Measurements from ENCODE around the gene ATMIN. TPM values are rescaled to one million over a fixed set of nuclear protein-coding genes. Genes with fewer than 3 reads are reported as not detected.

The ATMIN gene
- total RNA-seq, 1 experiment from 2014 or later: 54.5 TPM

GRCh38 chr16:80988756-80989155, 46.9 kb upstream of the ATMIN start:
- H3K4me3 Mint-ChIP-seq (ENCODE audit: unreplicated experiment): no peak overlapping the region
- no TSS peak for BruUV-seq (replicated peaks)
- intact Hi-C loops (cut with micrococcal nuclease; ENCODE audit: unreplicated experiment): no loop called here
- peaks cover 47% of the 10 kb centered on the region for H3K4me1 ChIP-seq
- TF ChIP-seq, protein P1, sequence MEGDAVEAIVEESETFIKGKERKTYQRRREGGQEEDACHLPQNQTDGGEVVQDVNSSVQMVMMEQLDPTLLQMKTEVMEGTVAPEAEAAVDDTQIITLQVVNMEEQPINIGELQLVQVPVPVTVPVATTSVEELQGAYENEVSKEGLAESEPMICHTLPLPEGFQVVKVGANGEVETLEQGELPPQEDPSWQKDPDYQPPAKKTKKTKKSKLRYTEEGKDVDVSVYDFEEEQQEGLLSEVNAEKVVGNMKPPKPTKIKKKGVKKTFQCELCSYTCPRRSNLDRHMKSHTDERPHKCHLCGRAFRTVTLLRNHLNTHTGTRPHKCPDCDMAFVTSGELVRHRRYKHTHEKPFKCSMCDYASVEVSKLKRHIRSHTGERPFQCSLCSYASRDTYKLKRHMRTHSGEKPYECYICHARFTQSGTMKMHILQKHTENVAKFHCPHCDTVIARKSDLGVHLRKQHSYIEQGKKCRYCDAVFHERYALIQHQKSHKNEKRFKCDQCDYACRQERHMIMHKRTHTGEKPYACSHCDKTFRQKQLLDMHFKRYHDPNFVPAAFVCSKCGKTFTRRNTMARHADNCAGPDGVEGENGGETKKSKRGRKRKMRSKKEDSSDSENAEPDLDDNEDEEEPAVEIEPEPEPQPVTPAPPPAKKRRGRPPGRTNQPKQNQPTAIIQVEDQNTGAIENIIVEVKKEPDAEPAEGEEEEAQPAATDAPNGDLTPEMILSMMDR (IDR thresholded peaks at IDR 0.05; ENCODE audit: insufficient read depth in 1 of 2, low read depth in 1 of 2, low read length in 1 of 2, severe bottlenecking in 1 of 2, unreplicated experiment in 1 of 2): no peak
- H3K4me1 Mint-ChIP-seq (ENCODE audit: low read depth, unreplicated experiment): peaks cover 66% of the 10 kb centered on the region
- peaks cover 24% of the 10 kb centered on the region for H3K36me3 Mint-ChIP-seq (ENCODE audit: insufficient read depth, unreplicated experiment)
- no peaks in the 10 kb centered on the region for H3K9me3 Mint-ChIP-seq (ENCODE audit: unreplicated experiment)
- H3K36me3 ChIP-seq (ENCODE audit: control insufficient read depth, insufficient read depth, low read length): 0 out of 2 replicates have a peak, but pooled peaks cover 1% of the 10 kb centered on the region
- no peaks in the 10 kb centered on the region for H3K27me3 ChIP-seq (replicated peaks; ENCODE audit: control insufficient read depth, insufficient read depth, low read length)
- no peaks in the 10 kb centered on the region for H3K9me3 ChIP-seq
- ChIA-PET CTCF (interaction anchor here (1.8 kb wide), 1 partner anchor 14 kb away, joined by 6 read pairs; no protein-coding TSS in a partner anchor), POLR2A (no interaction called here)
- H3K4me3 ChIP-seq (ENCODE audit: low read depth, low read length): no peak overlapping the region
- DNase-seq: no peak
- H3K27me3 Mint-ChIP-seq (ENCODE audit: insufficient read depth, unreplicated experiment): no peaks in the 10 kb centered on the region
- no peak overlapping the region for H3K27ac Mint-ChIP-seq (ENCODE audit: unreplicated experiment)

- intact Hi-C loops (cut with micrococcal nuclease; ENCODE audit: unreplicated experiment): no loop called here
- POLR2A ChIA-PET: no interaction called here
- H3K9me3 ChIP-seq: no peaks in the 10 kb centered on the region
- BruUV-seq (replicated peaks): no TSS peak
- TF ChIP-seq, protein P1 (IDR thresholded peaks at IDR 0.05; ENCODE audit: insufficient read depth in 1 of 2, low read depth in 1 of 2, low read length in 1 of 2, severe bottlenecking in 1 of 2, unreplicated experiment in 1 of 2): no peak
- CTCF ChIA-PET: no interaction called here
- no peak for DNase-seq
- Mint-ChIP-seq H3K36me3 (ENCODE audit: insufficient read depth, unreplicated experiment) (peaks cover 24% of the 10 kb centered on the region), H3K9me3 (ENCODE audit: unreplicated experiment) (no peaks in the 10 kb centered on the region), H3K27me3 (ENCODE audit: insufficient read depth, unreplicated experiment) (no peaks in the 10 kb centered on the region), H3K4me3 (ENCODE audit: unreplicated experiment) (no peak overlapping the region), H3K27ac (ENCODE audit: unreplicated experiment) (no peak overlapping the region), H3K4me1 (ENCODE audit: low read depth, unreplicated experiment) (peaks cover 72% of the 10 kb centered on the region)
- 0 out of 2 replicates have a peak, but pooled peaks cover 1% of the 10 kb centered on the region for H3K36me3 ChIP-seq (ENCODE audit: control insufficient read depth, insufficient read depth, low read length)
- H3K4me3 ChIP-seq (ENCODE audit: low read depth, low read length): no peak overlapping the region
- peaks cover 58% of the 10 kb centered on the region for H3K4me1 ChIP-seq
- no peaks in the 10 kb centered on the region for H3K27me3 ChIP-seq (replicated peaks; ENCODE audit: control insufficient read depth, insufficient read depth, low read length)
Measured at GRCh38 chr16:80989801-80990200, 45.8 kb upstream of the ATMIN start.

- no TSS peak for BruUV-seq (replicated peaks)
- H3K4me1 Mint-ChIP-seq (ENCODE audit: low read depth, unreplicated experiment): peaks cover 68% of the 10 kb centered on the region
- peaks cover 56% of the 10 kb centered on the region for H3K4me1 ChIP-seq
Measured at GRCh38 chr16:80990577-80990976, 45.1 kb upstream of the ATMIN start.

More at GRCh38 chr16:80990577-80990976, 45.1 kb upstream of the ATMIN start:
- no peak overlapping the region for H3K4me3 ChIP-seq (ENCODE audit: low read depth, low read length)
- H3K36me3 Mint-ChIP-seq (ENCODE audit: insufficient read depth, unreplicated experiment): peaks cover 26% of the 10 kb centered on the region
- intact Hi-C loops (cut with micrococcal nuclease; ENCODE audit: unreplicated experiment): no loop called here
- TF ChIP-seq, protein P1 (IDR thresholded peaks at IDR 0.05; ENCODE audit: insufficient read depth in 1 of 2, low read depth in 1 of 2, low read length in 1 of 2, severe bottlenecking in 1 of 2, unreplicated experiment in 1 of 2): no peak
- H3K36me3 ChIP-seq (ENCODE audit: control insufficient read depth, insufficient read depth, low read length): 0 out of 2 replicates have a peak, but pooled peaks cover 1% of the 10 kb centered on the region
- H3K27me3 Mint-ChIP-seq (ENCODE audit: insufficient read depth, unreplicated experiment): no peaks in the 10 kb centered on the region
- no peaks in the 10 kb centered on the region for H3K27me3 ChIP-seq (replicated peaks; ENCODE audit: control insufficient read depth, insufficient read depth, low read length)
- H3K9me3 ChIP-seq: no peaks in the 10 kb centered on the region
- ChIA-PET POLR2A (interaction anchor here (0.6 kb wide), 1 partner anchor 265 kb away, joined by 8 read pairs; no protein-coding TSS in a partner anchor), CTCF (no interaction called here)
- H3K27ac Mint-ChIP-seq (ENCODE audit: unreplicated experiment): no peak overlapping the region
- H3K9me3 Mint-ChIP-seq (ENCODE audit: unreplicated experiment): no peaks in the 10 kb centered on the region
- DNase-seq: no peak
- H3K4me3 Mint-ChIP-seq (ENCODE audit: unreplicated experiment): no peak overlapping the region

All from Caco-2 (cell line).